Liver (tissue), 3 donors: ENCODE results near the gene JOSD2.

Source experiments
- FOXA1 ChIP-seq: IDR thresholded peaks from 2 replicates; pipeline ENCODE4 v1.6.1; 2016; ENCODE audit warnings: antibody characterized with exemption
- RAD21 ChIP-seq, 2 donors: IDR thresholded peaks; 2 replicates each; pipeline ENCODE4 v1.6.1; 2016; ENCODE audit warnings: antibody characterized with exemption in 2 of 2, mild to moderate bottlenecking in 2 of 2
- SP1 ChIP-seq: IDR thresholded peaks from 2 replicates; pipeline ENCODE4 v1.6.1; 2018; ENCODE audit warnings: antibody characterized with exemption, mild to moderate bottlenecking
- TF ChIP-seq, protein P1 (sequence below): fragments of 150-350 bp; IDR thresholded peaks from 2 replicates; pipeline ENCODE4 v1.5.1; 2017; ENCODE audit warnings: improper control_type of control experiment, low read depth, low read length; ENCODE audit not compliant: missing input control
- TF ChIP-seq, protein P2 (sequence below): IDR thresholded peaks from 2 replicates; pipeline ENCODE4 v1.6.1; 2016; ENCODE audit warnings: antibody characterized with exemption
- TF ChIP-seq, protein P3 (sequence below): IDR thresholded peaks from 2 replicates; pipeline ENCODE4 v1.6.1; 2016; ENCODE audit warnings: antibody characterized with exemption
- donor health status: healthy.
- donor health status: healthy.

DNA sequence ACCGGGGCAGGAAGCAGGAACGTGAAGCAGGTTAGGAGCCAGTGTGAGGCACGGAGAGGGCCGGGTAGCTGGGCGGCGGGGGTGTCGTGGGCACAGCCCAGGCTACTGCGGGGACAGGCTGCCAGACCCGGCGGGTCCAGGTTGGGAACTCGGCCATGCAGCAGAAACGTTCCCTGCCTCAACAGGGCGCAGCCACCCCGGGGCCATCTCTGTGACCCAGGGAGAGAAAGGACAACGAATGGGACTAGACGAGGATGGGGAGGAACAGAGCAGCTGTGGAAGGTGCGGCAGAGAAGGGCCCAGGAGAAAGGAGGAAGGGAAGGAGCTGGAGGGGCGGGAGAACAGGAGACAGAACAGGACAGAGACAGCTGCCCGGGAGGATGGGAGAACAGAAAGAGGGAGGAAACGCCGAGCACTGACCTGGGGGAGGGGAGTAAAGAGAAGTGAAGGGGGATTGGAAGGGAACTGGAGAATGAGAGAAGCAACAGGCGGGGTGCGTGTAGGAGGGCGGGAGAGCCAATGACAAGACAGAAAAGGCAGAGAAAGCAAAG is 21.5 kb downstream of the JOSD2 start:
- TF ChIP-seq SP1 (no peak), RAD21 (IDR thresholded peaks at IDR 0.05) (no peak), FOXA1 (no peak)
- TF ChIP-seq, protein P1, sequence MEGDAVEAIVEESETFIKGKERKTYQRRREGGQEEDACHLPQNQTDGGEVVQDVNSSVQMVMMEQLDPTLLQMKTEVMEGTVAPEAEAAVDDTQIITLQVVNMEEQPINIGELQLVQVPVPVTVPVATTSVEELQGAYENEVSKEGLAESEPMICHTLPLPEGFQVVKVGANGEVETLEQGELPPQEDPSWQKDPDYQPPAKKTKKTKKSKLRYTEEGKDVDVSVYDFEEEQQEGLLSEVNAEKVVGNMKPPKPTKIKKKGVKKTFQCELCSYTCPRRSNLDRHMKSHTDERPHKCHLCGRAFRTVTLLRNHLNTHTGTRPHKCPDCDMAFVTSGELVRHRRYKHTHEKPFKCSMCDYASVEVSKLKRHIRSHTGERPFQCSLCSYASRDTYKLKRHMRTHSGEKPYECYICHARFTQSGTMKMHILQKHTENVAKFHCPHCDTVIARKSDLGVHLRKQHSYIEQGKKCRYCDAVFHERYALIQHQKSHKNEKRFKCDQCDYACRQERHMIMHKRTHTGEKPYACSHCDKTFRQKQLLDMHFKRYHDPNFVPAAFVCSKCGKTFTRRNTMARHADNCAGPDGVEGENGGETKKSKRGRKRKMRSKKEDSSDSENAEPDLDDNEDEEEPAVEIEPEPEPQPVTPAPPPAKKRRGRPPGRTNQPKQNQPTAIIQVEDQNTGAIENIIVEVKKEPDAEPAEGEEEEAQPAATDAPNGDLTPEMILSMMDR, result no peak
- TF ChIP-seq, protein P2, sequence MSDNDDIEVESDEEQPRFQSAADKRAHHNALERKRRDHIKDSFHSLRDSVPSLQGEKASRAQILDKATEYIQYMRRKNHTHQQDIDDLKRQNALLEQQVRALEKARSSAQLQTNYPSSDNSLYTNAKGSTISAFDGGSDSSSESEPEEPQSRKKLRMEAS, result no peak
- TF ChIP-seq, protein P3, sequence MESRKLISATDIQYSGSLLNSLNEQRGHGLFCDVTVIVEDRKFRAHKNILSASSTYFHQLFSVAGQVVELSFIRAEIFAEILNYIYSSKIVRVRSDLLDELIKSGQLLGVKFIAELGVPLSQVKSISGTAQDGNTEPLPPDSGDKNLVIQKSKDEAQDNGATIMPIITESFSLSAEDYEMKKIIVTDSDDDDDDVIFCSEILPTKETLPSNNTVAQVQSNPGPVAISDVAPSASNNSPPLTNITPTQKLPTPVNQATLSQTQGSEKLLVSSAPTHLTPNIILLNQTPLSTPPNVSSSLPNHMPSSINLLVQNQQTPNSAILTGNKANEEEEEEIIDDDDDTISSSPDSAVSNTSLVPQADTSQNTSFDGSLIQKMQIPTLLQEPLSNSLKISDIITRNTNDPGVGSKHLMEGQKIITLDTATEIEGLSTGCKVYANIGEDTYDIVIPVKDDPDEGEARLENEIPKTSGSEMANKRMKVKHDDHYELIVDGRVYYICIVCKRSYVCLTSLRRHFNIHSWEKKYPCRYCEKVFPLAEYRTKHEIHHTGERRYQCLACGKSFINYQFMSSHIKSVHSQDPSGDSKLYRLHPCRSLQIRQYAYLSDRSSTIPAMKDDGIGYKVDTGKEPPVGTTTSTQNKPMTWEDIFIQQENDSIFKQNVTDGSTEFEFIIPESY, result no peak
